GM21390 (cell line): ENCODE measurements around the gene NDST4.
"Not testable (repeated sequence)": the region's sequence is repeated elsewhere in the genome, so short reads cannot be mapped to it uniquely, and the experiment has no call there.

Experiments used
- ATAC-seq: cut with Tn5 transposase; IDR thresholded peaks from one replicate; pipeline ENCODE4 v1.9.1; 2021; ENCODE audit not compliant: unreplicated experiment

NDST4 gene

DNA sequence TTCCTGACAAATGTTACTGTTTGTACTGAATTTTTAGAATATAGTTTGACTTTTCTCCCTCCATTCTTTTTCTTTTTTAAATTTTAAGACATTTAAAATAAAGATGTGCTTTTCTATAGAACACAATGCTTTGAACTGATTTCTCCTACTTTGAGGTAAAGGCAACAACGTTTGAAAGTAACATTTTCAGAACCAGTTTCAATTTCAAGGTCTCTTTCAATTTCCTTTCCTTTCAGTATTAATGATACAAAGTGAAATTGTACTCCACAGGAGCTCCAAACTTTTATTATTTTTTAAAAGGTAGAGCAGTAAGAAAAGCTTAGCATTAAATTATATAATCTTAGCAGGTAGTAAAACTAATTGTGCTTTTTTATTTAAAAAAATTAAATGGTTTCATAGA is 54.9 kb downstream of the NDST4 start:
- ATAC-seq = no peak

DNA sequence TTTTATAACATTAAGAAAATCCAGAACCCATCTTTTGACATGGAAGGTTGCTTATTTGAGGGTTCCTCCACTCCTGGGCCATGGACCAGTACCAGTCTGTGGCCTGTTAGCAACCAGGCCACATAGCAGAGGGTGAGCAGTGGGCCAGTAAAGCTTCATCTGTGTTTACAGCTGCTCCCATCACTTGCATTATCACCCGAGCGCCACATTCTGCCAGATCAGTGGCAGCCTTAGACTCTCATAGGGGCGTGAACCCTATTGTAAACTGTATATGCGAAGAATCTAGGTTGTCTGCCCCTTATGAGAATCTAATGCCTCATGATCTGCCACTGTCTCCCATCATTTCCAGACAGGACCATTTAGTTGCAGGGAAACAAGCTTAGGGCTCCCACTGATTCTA is 58.6 kb downstream of the NDST4 start:
- no peak for ATAC-seq

GRCh38 chr4:115053313-115053712 is 60.1 kb downstream of the NDST4 start:
- no peak for ATAC-seq

DNA sequence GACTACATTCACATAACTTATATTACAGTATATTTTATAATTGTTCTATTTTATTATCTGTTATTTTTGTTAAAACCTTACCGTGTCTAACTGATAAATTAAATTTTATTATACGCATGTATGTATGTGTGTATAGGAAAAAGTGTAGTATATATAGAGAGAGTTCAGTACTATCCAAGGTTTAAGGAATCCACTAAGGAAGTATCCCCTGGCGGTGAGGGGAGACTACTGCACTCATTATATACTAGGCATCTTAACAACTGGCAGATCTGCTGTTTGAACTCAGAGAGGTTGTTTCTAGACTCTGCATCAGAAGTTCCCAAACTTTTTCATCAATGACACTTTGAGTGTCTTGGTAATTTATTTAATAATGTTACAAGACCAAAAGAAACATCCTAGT is 70.9 kb downstream of the NDST4 start:
- ATAC-seq = peak; percentile 53

- no peak for ATAC-seq
These were observed 83.1 kb downstream of the NDST4 start for GRCh38 chr4:115030281-115030680.

DNA sequence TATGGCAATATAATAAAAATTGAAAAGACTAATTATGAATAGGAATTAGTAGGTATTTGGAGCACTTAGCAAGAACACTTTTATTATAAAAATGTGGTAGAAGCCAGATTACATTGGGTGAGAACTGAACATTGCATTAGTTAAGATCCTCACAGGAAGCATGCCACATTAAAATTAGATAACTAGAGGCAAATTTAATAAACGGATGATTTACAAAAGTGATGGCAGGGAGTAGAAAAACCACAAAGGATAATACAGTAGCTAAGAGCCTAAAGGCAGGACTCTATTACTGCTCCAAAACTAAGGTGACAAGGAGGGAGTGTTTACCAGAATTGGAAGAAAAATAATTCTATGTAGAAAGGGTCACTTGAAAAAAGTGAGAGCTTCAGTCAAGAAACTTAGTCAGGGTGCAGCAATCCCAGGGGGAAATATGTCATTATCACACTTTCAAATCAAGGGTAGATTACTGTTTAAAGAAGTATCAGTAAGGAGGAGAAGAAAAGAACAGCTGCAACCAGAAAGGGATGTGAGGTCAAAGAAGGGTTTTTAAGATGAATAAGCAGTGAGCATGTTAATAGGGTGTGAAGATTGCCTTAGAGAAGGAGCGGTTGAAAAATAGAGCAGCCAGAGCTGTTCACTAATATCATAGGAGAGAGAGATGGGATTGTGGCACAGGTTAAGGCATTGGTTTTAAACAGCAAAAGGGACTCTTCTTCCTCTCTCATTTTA is 84.6 kb downstream of the NDST4 start:
- ATAC-seq = no peak

DNA sequence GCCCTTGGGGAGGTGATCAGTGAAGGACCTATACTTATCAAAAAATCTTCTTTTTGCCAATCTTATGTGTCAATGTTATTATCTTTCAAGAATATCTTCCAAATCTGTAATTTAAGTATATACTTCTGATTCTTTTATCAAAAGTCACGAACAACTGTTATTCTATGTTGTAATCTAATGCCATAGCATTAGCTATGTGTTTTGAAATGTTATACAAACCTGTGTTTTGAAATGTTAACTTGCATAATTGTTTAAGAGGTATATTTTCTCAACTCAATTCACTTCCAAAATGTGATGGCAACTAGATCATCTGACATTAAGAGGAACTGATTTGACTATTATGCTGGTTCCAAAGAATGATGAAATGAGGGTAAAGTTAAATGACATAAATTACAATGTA is 113.5 kb downstream of the NDST4 start:
- ATAC-seq = no peak

GRCh38 chr4:114998316-114998715 is 115.1 kb downstream of the NDST4 start:
- no peak for ATAC-seq

DNA sequence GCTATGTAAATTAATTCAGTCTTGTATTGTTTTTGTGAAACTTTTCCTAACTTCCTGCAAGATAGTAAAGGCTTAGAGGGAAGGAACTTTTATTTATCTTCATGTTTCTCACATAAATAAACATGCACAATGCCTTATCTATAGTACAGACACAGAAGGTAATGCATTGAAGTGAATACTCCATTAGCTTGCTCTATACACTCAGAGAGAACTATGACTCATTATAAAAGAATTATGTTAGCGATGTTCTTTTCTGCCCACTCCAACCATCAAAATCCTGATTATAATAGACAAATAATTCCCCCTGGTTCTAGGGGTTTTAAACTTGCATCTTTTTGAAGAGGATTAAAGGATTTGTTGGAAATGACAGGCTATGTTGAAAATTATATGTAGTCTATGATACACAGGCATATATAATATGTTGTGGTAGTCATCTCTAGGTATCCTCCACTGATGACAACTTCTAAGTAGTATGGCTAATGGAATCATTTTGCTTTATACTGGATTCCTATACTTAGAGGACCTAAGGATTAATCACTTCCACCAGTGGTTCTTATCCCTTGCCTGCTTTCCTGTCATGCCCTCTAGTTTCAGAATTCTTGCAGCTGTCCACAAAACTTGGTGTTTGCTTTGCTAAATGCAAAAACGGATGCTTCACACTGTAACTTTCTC is 115.7 kb downstream of the NDST4 start:
- ATAC-seq = no peak

- no peak for ATAC-seq
These were observed 127.3 kb downstream of the NDST4 start for GRCh38 chr4:114986133-114986532.

DNA sequence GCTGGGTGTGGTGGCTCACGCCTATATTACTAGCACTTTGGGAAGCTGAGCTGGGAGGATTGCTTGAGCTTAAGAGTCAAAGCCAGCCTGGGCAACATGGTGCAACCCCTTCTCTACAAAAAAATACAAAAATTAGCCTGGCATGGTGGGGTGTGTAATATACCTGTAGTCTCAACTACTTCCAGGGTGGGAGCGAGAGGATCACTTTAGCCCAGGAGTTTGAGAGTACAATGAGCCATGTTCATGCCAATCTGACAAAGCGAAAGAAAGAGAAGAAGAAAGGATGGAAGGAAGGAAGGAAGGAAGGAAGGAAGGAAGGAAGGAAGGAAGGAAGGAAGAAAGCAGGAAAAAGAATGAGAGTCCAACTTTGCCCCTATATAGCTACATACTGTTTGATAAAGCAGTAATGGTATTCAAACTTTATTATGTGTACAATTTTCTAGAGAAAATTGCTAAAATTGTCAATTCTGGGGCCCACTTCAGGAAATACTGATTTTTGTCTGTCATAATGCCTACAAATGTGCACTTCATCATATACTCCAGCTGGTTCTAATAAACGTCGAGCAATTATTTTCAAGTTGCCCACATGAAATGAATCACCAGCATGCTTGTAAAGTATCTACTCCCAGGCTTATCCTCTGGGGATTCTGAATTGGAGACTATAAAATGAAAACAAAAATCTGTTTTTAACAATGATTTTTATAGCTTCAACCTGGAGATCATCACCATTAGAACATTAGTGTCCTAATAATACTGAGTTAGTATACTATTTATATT is 132.3 kb downstream of the NDST4 start:
- no peak for ATAC-seq

GRCh38 chr4:114980399-114980798 is 133.0 kb downstream of the NDST4 start:
- ATAC-seq = not testable (repeated sequence)

DNA sequence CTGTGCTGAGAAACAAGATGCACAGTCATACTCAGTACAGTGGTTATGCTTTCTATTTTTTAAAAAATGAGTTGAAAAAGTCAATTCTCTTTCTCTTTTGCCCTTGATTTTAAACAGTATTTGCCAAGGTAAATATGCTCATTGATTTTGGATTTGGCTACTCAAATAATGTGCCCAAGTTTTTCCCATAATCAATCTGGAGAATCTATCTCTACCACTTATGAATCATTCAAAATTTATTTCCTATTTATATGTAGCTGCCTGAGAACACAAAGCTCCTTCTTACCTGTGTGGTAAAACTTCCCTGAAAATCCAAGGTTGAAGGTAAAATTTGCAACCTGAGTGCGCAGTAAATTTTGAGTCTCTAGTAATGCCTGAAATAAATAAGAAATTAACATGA is 136.5 kb downstream of the NDST4 start:
- ATAC-seq = no peak

DNA sequence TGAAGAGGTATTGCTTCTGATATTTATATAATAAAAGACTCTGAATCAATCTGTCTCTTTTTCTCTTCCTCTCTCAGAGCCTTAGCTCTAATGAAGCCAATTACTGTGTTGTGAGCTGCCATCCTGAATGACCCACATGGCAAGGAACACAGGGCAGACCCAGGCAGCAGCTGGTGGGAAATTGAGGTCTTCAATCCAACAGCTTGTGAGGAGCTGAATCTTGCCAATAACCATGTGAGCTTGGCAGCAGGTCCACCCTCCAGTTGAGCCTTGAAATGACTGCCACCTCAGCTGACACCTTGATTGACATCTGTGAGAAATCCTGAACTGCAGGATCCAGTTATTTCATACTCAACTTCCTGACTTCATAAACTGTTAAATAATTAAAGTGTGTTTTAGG is 149.4 kb downstream of the NDST4 start:
- no peak for ATAC-seq

DNA sequence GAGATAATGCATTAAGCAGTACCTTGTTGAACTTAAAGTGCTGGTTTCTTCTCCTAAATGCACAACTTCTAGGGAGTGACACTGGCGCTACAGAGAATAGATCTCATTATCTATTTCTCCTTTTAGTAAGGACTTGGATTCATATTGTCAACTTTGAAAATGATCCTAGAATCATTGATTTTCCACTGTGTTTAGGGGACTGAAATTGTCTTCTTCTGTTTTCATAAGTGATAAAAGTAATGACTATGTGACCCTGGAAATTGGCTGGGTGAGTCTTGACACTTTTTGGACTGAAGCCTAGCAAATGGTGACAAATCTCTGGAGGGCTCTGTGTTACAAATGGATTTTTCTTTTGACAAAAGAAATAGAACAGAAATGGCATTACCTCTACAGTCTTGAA is 167.8 kb downstream of the NDST4 start:
- no peak for ATAC-seq

DNA sequence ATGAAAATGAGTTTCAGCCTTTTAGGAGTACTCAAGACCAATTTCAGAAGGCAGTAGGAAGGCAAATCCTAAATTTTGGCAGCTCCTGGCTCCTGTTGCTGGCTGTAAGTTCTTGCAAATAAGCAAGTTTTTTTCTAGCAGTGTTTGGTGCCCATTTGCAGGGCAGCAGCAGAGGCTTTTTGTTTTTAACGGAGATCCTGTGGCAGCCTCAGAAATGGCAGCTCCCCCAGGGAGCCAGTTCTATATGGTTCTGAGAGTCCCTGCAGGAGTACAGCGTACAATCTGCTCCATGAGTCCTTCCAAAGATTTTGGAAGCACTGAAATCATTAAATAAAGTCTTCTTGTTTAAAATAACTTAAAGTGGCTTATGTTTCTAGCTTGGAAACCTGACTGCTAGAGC is 171.9 kb downstream of the NDST4 start:
- ATAC-seq = no peak

GRCh38 chr4:114927881-114928280 is 185.5 kb downstream of the NDST4 start:
- no peak for ATAC-seq

DNA sequence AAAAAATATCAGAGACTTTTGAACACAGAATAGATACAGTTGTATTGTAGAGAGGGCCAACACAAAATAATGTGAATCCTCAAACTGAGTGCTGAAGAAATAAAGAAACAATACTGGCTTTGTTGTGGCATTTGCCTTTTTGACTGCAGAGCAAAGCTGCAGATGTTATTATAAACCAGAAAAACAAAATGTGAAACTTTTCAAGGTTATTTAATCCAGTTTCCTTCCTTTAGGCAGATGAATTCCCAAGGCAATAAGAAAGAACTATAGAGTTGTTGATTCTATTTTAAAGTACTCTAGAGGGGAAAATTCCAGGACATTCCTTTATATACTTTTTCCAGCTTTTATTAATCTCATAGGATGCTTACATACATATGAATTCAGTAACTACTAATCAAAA is 186.8 kb downstream of the NDST4 start:
- no peak for ATAC-seq

GRCh38 chr4:114924311-114924710 is 189.1 kb downstream of the NDST4 start:
- ATAC-seq = no peak

- ATAC-seq = no peak
These were observed 190.9 kb downstream of the NDST4 start for GRCh38 chr4:114922592-114922933.

DNA sequence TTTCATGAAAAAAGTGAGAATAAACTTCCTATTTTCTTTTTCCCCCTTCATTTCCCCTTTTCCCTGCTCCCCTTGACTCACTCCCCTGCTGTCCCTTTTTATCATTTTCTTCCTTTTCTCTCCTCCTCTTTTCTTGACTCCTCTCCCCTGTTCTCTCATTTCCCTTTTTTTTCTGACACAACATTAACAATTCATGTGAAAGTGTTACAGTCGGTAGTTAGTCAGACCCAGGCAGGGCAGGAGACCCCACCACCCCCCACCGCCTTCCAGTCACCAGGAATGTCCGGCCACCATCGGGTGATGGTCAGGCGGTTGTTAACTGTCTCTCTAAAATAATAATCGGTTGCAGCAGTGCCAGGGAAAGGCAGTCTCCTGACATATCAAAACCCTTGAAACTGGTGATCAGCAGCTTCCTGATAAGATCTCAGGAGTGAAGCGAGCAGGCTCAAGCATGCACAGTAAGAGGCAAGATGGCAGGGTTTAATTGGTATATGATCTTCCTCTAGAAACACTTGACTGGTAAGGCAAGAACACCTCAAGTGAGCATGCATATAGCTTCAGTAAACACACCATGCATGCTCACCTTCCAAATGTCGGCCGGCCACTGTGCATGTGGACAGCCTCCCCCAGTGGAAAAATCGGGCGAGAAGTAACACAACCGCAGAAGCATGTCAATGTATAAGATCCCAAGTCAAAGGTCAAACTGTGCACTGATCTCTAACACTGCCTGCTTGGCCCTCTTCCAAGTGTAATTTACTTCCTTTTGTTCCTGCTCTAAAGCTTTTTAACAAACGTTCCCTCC is 191.4 kb downstream of the NDST4 start:
- ATAC-seq = no peak
